Activated CD4-positive, alpha-beta T cell treated with anti-CD3 and anti-CD28 coated beads for 48 hours (primary cell): ENCODE measurements around the gene KCNJ12.
"Not testable (repeated sequence)": the region's sequence is repeated elsewhere in the genome, so short reads cannot be mapped to it uniquely, and the experiment has no call there.

Experiments used
- DNase-seq: peaks from one replicate; pipeline ENCODE4 v3.0.0-alpha.2; 2020

The KCNJ12 gene

GRCh38 chr17:21388066-21388465 lies 11.9 kb downstream of the KCNJ12 start:
- no peak for DNase-seq

GRCh38 chr17:21388944-21389343 lies 12.8 kb downstream of the KCNJ12 start:
- no peak for DNase-seq

- no peak for DNase-seq
These were observed 13.2 kb downstream of the KCNJ12 start for GRCh38 chr17:21389394-21389793.

GRCh38 chr17:21390294-21390693 lies 14.1 kb downstream of the KCNJ12 start:
- no peak for DNase-seq

GRCh38 chr17:21392266-21392665 lies 16.1 kb downstream of the KCNJ12 start:
- DNase-seq = no peak

GRCh38 chr17:21394265-21394664 lies 18.1 kb downstream of the KCNJ12 start:
- no peak for DNase-seq

GRCh38 chr17:21395764-21396163 lies 19.6 kb downstream of the KCNJ12 start:
- DNase-seq = no peak

GRCh38 chr17:21396237-21396636 lies 20.1 kb downstream of the KCNJ12 start:
- DNase-seq = no peak

- DNase-seq = no peak
These were observed 21.4 kb downstream of the KCNJ12 start for GRCh38 chr17:21397341-21398190.

- DNase-seq = no peak
These were observed 23.5 kb downstream of the KCNJ12 start for GRCh38 chr17:21399474-21400186.

GRCh38 chr17:21400187-21400569 lies 24.0 kb downstream of the KCNJ12 start:
- not testable (repeated sequence) for DNase-seq

- DNase-seq = no peak
These were observed 24.8 kb downstream of the KCNJ12 start for GRCh38 chr17:21400816-21401593.

- not testable (repeated sequence) for DNase-seq
These were observed 26.0 kb downstream of the KCNJ12 start for GRCh38 chr17:21402166-21402571.

GRCh38 chr17:21402926-21403325 lies 26.8 kb downstream of the KCNJ12 start:
- not testable (repeated sequence) for DNase-seq

GRCh38 chr17:21404106-21404505 lies 27.9 kb downstream of the KCNJ12 start:
- not testable (repeated sequence) for DNase-seq

- not testable (repeated sequence) for DNase-seq
These were observed 28.4 kb downstream of the KCNJ12 start for GRCh38 chr17:21404539-21404938.

GRCh38 chr17:21404956-21405731 lies 29.0 kb downstream of the KCNJ12 start:
- not testable (repeated sequence) for DNase-seq

GRCh38 chr17:21405904-21406400 lies 29.8 kb downstream of the KCNJ12 start:
- DNase-seq = not testable (repeated sequence)

- DNase-seq = not testable (repeated sequence)
These were observed 30.7 kb downstream of the KCNJ12 start for GRCh38 chr17:21406616-21407404.

- DNase-seq = not testable (repeated sequence)
These were observed 31.6 kb downstream of the KCNJ12 start for GRCh38 chr17:21407752-21408151.

GRCh38 chr17:21408224-21408623 lies 32.1 kb downstream of the KCNJ12 start:
- not testable (repeated sequence) for DNase-seq
